Spleen (tissue), 7 donors: Measurements from ENCODE around the gene GRM1.

ENCODE experiments used
- POLR2A ChIP-seq, 3 donors: fragments of 450-650 bp; IDR thresholded peaks; one replicate each; pipeline ENCODE4 v1.5.1; 2017; ENCODE audit warnings: antibody characterized with exemption in 3 of 3, mild to moderate bottlenecking in 1 of 3
- TF ChIP-seq, protein P1 (sequence below), 11 experiments: fragments of 200-600 bp in 7 of 11; fragments of 450-650 bp in 4 of 11; sonication (generic) in 4 of 11; IDR thresholded peaks in 8 of 11; conservative IDR thresholded peaks in 3 of 11; 1 replicate in 7 of 11; 2 replicates in 4 of 11; pipeline versions ENCODE4 v1.4.0 to v1.8.0; 2016 to 2021; ENCODE audit warnings: antibody characterized with exemption in 11 of 11, inconsistent platforms in 4 of 11, mild to moderate bottlenecking in 1 of 11
- donor health status: DM: no; HTN: no; CAD: no; lungs with moderate emphysema.
- donor health status: DM: no; HTN: no; CAD: no.
- donor health status: DM: no; HTN: no; CAD: no.

DNA sequence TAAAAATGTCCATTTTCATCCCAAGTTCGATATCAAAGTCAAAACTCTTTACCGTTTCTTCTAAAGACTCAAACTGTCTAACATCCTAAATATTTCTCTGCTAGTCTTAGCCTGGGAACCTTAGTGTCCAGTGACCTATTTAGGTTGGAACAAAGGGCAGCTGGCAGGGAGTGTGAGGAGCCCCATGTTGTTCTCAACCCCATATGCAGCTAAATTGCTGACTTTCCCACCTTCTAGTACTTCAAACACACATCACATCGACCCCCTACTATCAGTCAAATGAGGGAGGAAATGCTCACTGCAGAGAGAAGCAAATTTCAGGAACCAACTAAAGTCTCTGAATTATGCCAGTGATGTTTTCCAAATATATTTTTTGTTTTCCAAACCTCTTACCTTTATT, 322.2 kb downstream of the GRM1 start:
- TF ChIP-seq POLR2A (IDR thresholded peaks at IDR 0.05) = no peak
- TF ChIP-seq, protein P1, sequence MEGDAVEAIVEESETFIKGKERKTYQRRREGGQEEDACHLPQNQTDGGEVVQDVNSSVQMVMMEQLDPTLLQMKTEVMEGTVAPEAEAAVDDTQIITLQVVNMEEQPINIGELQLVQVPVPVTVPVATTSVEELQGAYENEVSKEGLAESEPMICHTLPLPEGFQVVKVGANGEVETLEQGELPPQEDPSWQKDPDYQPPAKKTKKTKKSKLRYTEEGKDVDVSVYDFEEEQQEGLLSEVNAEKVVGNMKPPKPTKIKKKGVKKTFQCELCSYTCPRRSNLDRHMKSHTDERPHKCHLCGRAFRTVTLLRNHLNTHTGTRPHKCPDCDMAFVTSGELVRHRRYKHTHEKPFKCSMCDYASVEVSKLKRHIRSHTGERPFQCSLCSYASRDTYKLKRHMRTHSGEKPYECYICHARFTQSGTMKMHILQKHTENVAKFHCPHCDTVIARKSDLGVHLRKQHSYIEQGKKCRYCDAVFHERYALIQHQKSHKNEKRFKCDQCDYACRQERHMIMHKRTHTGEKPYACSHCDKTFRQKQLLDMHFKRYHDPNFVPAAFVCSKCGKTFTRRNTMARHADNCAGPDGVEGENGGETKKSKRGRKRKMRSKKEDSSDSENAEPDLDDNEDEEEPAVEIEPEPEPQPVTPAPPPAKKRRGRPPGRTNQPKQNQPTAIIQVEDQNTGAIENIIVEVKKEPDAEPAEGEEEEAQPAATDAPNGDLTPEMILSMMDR (IDR thresholded peaks at IDR 0.05 in 8 of 11, conservative IDR thresholded peaks at IDR 0.05 in 3 of 11) = no peak
